A549 (cell line): ENCODE data around the gene ACVR1B.

Experiments used
- CEBPB ChIP-seq, 2 experiments: fragments of >200 bp in 1 of 2; sonication (Bioruptor Twin) in 1 of 2; formaldehyde crosslinking in 1 of 2; IDR thresholded peaks; 2 replicates each; pipeline ENCODE4 v1.6.1; 2012 to 2016
- CTCF ChIP-seq: fragments of >200 bp; sonication (Bioruptor Twin); formaldehyde crosslinking; IDR thresholded peaks from 3 replicates; pipeline ENCODE4 v1.5.1; 2016
- ELK1 ChIP-seq: fragments of 150-350 bp; IDR thresholded peaks from 2 replicates; pipeline ENCODE4 v1.6.1; 2014; ENCODE audit warnings: low read depth, mild to moderate bottlenecking, low read length
- HDAC2 ChIP-seq: fragments of 200-600 bp; sonication (generic); IDR thresholded peaks from 2 replicates; pipeline ENCODE4 v1.6.1; 2016
- HOXA7 ChIP-seq: fragments of 250-450 bp; sonication (Bioruptor Pico); IDR thresholded peaks from 2 replicates; pipeline ENCODE4 v1.5.0; 2020; ENCODE audit warnings: mild to moderate bottlenecking, moderate library complexity
- MAFK ChIP-seq: fragments of 450-650 bp; IDR thresholded peaks from 2 replicates; pipeline ENCODE4 v1.6.1; 2014; ENCODE audit not compliant: partially characterized antibody
- RAD21 ChIP-seq, 2 experiments: fragments of >200 bp in 1 of 2; sonication (Bioruptor Twin) in 1 of 2; formaldehyde crosslinking in 1 of 2; IDR thresholded peaks in 1 of 2; conservative IDR thresholded peaks in 1 of 2; 2 replicates in 1 of 2; 3 replicates in 1 of 2; pipeline ENCODE4 v1.6.1; 2012 to 2018; ENCODE audit warnings: inconsistent platforms in 1 of 2
- SMC3 ChIP-seq: fragments of >200 bp; sonication (Bioruptor Twin); formaldehyde crosslinking; IDR thresholded peaks from 3 replicates; pipeline ENCODE4 v1.6.1; 2018; ENCODE audit warnings: inconsistent platforms
- USF2 ChIP-seq: fragments of 450-650 bp; IDR thresholded peaks from 2 replicates; pipeline ENCODE4 v1.6.1; 2014; ENCODE audit warnings: antibody characterized with exemption

- TF ChIP-seq HDAC2, result no peak
- TF ChIP-seq CTCF, result no peak
- TF ChIP-seq ELK1, result no peak
- TF ChIP-seq USF2, result no peak
- TF ChIP-seq CEBPB (IDR thresholded peaks at IDR 0.05), result no peak
- TF ChIP-seq MAFK, result no peak
- no peak for TF ChIP-seq RAD21 (conservative IDR thresholded peaks at IDR 0.05 in 1 of 2, IDR thresholded peaks at IDR 0.05 in 1 of 2)
- TF ChIP-seq SMC3, result no peak
- no peak for TF ChIP-seq HOXA7
These were observed 64.1 kb downstream of the ACVR1B start for GRCh38 chr12:52015532-52016041.
